D721Med (cell line): ENCODE data around the gene INPP4A.

Experiments
- DNase-seq: peaks from one replicate; pipeline ENCODE4 v3.0.0; 2011; ENCODE audit warnings: low spot score; ENCODE audit not compliant: insufficient read length
- FAIRE-seq: peaks from 2 replicates; lab custom pipeline; 2011; peaks lifted over from hg19 to GRCh38; lab: Jason Lieb, UNC
- TF ChIP-seq, protein P1 (sequence below): IDR thresholded peaks from 2 replicates; pipeline ENCODE4 v1.5.1; 2012; ENCODE audit warnings: mild to moderate bottlenecking, control low read depth; ENCODE audit not compliant: insufficient read depth; ENCODE audit errors: missing control alignments

INPP4A gene

DNA sequence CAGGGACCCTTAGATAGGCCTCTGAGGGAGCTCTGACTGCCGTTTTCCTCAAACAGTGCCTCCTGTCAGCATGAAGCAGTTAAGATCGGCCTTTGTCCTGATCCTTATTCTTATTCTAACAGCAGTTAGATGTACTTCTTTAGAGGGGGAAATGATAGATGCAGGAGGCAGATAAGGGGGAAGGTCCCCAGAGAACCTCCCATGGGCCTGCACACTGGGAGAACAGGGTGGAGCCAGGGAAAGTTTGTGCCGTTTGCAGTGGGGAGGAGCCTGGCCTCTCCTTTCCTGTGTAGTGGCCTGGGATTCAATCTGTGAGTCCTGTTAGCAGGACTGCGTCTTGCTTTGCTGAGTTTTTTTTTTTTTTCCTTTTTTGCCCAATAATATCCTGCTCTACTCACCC, 7.9 kb upstream of the INPP4A start:
- no peak for FAIRE-seq
- no peak for DNase-seq
- TF ChIP-seq, protein P1, sequence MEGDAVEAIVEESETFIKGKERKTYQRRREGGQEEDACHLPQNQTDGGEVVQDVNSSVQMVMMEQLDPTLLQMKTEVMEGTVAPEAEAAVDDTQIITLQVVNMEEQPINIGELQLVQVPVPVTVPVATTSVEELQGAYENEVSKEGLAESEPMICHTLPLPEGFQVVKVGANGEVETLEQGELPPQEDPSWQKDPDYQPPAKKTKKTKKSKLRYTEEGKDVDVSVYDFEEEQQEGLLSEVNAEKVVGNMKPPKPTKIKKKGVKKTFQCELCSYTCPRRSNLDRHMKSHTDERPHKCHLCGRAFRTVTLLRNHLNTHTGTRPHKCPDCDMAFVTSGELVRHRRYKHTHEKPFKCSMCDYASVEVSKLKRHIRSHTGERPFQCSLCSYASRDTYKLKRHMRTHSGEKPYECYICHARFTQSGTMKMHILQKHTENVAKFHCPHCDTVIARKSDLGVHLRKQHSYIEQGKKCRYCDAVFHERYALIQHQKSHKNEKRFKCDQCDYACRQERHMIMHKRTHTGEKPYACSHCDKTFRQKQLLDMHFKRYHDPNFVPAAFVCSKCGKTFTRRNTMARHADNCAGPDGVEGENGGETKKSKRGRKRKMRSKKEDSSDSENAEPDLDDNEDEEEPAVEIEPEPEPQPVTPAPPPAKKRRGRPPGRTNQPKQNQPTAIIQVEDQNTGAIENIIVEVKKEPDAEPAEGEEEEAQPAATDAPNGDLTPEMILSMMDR: no peak

- TF ChIP-seq, protein P1: no peak
- FAIRE-seq (no peak), DNase-seq (no peak)
Observed at GRCh38 chr2:98438190-98439133, 6.2 kb upstream of the INPP4A start.

DNA sequence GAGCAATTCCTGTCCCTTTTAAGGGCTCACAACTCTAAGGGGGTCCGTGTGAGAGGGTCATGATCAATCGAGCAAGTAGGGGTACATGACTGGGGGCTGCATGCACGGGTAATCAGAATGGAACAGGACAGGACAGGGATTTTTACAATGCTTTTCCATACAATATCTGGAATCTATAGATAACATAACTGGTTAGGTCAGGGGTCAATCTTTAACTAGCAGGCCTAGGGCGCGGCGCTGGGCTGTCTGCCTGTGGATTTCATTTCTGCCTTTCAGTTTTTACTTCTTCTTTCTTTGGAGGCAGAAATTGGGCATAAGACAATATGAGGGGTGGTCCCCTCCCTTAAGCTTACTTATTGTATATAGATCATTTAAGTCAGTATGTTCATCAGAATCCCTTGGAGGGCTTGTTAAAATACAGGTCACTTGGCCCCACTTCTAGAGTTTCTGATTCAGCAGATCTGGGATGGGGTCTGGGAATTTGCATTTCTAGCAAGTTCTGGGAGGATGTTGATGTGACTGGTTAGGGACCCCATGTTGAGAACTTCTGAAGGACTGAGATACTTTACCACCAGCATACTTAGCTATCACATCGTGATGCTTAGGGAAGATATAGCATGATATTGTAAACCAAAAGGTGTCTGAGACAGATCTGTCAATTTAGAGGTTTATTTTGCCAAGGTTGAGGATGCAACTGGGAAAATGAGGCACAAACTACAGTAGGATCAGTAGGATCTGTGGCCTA, 2.8 kb upstream of the INPP4A start:
- FAIRE-seq: no peak
- no peak for DNase-seq
- TF ChIP-seq, protein P1: no peak

DNA sequence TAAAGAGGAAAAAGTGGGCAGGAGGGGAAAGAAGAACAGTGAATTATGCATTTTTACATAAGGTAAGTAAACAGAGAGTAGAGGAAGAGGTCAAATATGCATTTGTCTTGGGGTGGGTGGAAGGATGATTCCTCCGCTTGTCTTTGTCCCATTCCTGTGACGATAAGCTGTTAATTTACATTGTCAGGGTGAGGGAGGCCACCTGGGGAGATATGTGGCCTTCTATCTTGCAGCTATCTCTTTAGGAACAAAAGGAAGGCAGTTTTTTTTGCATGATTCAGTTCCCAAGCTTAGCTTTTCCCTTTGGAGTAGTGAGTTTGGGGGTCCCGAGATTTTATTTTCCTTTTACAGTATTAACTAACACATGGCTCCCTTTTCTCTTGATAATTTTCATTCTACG, 2.2 kb upstream of the INPP4A start:
- no peak for DNase-seq
- no peak for FAIRE-seq
- TF ChIP-seq, protein P1: no peak

DNA sequence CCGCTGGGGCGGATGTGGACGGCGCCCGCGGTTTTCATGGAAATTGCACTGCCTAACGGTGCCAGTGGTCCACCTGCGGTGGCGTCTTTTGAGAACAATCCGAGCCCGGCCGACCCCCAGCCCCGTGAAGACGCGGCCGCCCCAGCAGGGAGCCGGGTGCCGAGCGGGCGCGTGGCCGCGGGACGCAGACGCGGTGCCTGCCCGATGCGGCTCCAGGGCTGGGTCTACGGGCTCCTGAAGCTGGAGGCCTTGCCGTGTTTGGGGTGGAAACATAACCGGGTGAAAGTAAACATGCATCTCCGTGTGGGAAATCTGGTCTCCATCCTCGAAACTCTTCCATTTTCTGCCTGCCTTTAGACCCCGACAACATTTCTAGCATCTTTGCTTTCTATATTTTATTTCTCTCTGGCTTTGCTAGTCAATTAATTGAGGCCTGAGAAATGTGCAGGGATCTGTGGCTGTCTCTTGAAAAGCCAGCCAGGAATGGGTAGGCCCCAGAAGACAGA, 572 bp downstream of the INPP4A start:
- no peak for DNase-seq
- TF ChIP-seq, protein P1: no peak
- no peak for FAIRE-seq

DNA sequence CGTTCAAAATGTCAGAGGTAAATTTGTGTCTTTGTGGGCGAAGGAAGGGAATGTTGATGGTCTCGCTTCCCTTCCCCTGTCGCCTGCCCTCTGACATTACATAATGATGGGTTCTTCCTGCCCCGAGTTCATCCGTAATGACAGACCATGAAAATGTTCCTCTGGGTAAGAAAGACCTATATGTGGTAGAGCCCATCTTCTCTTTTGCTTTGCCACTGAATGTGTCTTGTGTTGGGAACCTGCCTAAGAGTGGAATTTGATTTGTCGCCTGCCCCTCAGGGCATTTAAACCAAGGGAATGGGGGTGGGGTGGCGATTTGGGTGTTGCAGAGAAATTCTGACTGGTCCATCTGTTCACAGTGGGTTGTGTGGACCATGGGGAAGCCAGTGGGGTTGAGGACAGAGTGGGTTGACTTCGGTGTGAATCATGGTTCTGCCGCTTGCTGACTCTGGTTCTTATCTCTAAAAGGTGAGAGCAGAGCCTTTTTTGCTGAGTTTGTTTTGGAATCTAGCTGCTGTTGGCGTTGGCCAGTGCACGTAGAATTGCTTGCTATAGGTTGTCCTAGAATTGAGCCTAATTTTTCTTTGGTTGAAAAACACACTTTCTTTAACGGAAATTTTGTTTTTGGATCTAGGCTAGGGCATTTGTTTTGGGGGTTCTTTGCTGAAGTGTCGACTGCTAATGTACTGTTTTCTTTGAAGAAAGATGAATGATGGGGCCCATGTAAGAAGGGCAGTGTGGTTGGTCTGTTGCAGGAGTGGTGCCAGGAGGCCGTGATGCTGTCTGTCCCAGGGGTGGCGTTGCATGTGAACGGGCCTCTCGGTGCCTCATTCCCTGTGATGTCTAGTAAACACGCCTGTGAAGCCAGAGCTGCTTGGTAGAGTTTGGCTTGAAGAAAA, 1.3 kb downstream of the INPP4A start:
- FAIRE-seq (no peak), DNase-seq (no peak)
- TF ChIP-seq, protein P1: no peak
